Stimulated activated CD4-positive, alpha-beta T cell treated with anti-CD3 and anti-CD28 coated beads, Interleukin-2, amount 100 ng/mL, for 48 hours (primary cell): ENCODE results near the gene ZKSCAN7.
"Not testable (repeated sequence)": the region's sequence is repeated elsewhere in the genome, so short reads cannot be mapped to it uniquely, and the experiment has no call there.

Experiments
- DNase-seq, 2 donors: peaks; one replicate each; pipeline ENCODE4 v3.0.0-alpha.2; 2020

The ZKSCAN7 gene

GRCh38 chr3:44577354-44577952 is 22.5 kb downstream of the ZKSCAN7 start:
- not testable (repeated sequence) for DNase-seq

DNA sequence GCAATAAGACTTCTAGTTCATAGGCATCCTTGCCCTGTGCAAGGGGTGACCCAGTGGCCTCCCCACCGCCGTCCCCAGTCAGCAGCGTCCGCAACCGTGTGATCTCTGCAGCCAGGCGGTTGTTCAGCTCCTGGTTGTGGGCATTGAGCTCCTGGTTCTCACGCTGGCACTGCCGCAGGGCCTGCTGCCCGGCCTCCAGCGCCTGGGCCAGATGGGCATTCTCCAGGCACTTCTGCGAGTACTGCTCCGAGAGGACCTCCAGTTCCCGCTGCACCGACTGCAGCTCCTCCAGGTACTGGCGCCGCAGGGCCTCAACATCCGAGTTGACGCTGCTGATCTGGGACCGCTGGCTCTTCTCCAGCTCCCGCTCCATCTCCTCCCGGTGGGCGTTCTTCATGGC is 23.3 kb downstream of the ZKSCAN7 start:
- not testable (repeated sequence) for DNase-seq

GRCh38 chr3:44578924-44579515 is 24.0 kb downstream of the ZKSCAN7 start:
- DNase-seq, result not testable (repeated sequence)

- not testable (repeated sequence) for DNase-seq
These were observed 24.8 kb downstream of the ZKSCAN7 start for GRCh38 chr3:44579749-44580148.

DNA sequence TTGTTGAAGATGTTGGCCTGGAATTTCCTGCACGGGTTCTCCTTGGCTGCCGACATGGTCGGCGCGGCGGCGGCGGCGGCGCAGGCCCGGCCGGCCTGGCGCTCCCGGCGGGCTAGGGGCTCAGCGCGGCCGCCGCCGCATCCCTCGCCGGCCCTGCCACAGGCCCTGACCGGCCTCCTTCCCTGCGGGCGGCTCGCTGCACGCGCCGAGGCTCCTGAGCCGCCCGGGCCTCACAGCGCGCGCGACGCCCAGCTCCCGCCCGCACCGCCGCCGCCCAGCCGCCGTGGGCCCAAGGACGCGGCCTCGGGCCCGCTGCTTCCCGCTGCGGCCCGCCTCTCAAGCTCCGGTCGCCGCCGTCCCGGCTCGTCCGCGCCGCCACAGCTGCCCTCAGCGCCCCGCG is 26.0 kb downstream of the ZKSCAN7 start:
- not testable (repeated sequence) for DNase-seq

GRCh38 chr3:44584646-44585501 is 29.9 kb downstream of the ZKSCAN7 start, which contains the start of gene ZNF660:
ZNF660 (plus strand) TSS chr3:44584964; CDS start chr3:44594194, 9,230 bp downstream.
- DNase-seq, result no peak

- DNase-seq, result no peak
These were observed 41.6 kb downstream of the ZKSCAN7 start for GRCh38 chr3:44596621-44597020.

GRCh38 chr3:44601749-44602148 is 46.8 kb downstream of the ZKSCAN7 start:
- DNase-seq, result no peak

DNA sequence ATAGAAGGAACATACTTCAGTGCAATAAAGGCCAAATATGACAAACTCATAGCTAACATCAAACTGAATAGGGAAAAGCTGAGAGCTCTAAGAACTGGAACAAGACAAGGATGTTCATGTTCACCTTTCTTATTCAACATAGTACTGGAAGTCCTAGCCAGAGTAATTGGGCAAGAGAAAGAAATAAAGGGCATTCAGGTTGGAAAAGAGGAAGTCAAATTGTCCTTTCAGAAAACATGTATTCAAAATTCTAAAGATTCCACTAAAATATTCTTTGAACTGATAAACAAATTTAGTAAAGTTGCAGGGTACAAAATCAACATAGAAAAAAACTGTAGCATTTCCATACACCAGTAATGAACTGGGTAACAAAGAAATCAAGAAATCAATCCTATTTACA is 57.7 kb downstream of the ZKSCAN7 start:
- DNase-seq, result no peak
